Measurements from ENCODE around the gene PIAS1.
A peak's percentile ranks its signal among the peaks of the same experiment; 100 is the strongest.
"Not testable (repeated sequence)": the region's sequence is repeated elsewhere in the genome, so short reads cannot be mapped to it uniquely, and the experiment has no call there.

The PIAS1 gene

DNA sequence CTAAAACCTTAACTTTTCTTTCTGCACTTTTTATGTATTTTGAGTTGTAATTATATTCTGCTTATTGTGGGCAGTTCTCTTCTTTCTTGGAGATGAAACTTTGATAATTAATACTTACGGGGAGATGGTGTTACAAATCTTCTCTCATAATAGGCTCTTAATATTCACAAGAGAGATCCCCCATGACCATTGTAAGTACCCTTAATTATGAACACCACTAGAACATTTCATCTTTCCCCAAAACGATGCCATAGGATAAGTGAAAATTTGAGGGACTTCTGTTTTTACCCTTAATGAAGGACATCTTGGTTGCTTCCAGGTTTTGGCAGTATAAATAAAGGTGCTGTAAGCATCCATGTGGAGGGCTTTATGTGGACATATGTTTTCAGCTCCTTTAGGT is 60.7 kb downstream of the PIAS1 start:
- no peak for DNase-seq (ENCODE audit: low spot score)

DNA sequence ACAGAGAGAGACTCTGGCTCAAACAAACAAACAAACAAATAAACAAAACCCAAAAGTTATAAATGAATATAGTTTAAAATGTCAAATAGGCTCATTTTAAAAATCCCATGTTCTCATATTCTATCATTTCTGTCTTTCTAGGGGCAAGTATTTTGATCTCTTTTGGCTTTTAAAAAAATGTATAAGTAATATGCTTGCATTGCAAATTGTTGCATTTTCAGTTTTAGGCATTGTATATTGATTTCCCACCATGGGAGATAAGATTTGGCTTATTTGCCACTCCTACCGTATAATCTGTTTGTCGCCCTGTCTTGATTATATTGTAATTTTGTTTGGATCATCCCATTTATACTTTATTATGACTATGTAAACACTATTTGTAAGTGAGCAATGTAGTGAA is 70.6 kb downstream of the PIAS1 start:
- no peak for DNase-seq (ENCODE audit: low spot score)

DNA sequence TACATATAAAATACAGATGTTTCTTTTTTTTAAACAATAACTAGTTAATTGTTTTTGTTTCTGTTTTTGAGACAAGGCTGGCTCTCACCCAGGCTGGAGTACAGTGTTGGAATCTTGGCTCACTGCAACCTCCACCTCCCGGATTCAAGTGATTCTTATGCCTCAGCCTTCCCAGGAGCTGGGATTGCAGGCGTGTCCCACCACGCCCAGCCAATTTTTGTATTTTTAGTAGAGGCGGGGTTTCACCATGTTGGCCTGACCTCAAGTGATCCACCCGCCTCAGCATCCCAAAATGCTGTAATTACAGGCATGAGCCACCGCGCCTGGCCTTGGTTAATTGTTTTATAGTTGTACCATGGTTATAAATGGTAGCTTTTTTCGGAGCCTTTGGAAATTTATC is 72.3 kb downstream of the PIAS1 start:
- DNase-seq (ENCODE audit: low spot score) = no peak

DNA sequence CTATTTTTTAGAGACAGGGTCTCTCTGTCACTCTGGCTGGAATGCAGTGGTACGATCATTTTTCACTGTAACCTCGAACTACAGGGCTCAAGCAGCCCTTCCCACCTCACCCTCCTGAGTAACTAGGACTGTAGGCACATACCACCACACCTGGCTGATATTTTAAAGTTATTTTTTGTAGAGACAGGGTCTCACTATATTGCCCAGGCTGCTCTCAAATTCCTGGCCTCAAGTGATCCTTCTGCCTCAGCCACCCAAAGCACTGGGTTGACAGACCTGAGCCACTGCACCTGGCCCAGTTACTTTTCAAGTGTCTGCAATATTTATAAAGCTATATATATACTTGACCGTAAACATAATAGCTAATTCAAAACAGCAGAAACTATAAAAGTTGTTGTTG is 75.0 kb downstream of the PIAS1 start:
- no peak for DNase-seq (ENCODE audit: low spot score)

DNA sequence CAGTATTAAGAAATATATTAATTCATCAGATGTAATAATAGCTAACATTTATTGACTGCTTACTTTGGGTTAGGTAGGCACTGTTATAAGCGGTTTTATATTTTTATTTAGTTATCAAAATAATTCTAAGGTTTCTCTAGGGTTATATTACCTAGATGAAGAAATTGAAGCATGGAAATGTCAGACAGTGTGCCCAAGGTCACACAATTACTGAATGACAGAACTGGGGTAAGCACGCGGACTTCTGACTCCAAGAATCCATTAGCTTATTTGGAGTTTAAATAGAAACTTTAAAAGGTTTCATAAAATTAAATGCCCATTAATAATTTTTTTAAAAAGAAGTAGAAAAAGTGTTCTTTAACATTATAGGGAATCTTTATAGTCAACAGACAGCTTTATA is 76.7 kb downstream of the PIAS1 start:
- DNase-seq (ENCODE audit: low spot score) = no peak

DNA sequence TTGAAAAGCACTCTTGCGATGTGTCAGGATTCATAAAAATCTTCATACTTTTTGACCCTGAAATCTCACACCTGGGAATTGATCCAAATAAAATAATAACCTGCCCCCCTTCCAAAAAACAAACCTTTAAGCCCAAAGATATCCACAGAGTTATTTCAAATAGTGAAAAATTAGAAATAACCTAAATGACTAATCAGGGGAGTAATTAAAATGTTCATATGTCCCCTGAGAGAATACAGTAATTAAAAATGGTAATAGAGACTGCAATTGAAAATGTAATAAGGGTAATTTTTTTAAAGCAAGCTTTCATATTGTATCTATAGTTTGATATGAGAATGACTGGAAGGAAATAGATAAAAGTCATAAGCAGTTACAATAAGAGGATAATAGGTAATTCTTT is 83.0 kb downstream of the PIAS1 start:
- no peak for DNase-seq (ENCODE audit: low spot score)

DNA sequence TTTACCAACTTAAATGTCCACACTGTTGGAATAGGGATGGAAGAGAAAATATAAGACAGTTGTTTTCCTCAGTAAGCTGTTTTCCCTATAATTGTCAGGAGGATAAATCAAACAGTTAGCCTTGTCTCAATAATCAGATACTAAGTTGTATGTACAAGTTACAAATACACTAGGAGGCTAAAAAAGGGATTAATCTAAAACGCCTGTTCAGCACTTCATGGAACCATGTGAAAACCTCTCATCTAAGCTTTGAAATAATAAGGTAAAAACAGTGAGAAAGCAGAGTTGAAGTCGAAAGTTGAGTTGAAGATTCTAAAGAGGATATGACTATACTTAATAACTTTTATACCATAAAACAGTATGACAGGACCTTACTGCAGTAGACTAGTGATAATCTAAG is 89.0 kb downstream of the PIAS1 start:
- DNase-seq (ENCODE audit: low spot score) = no peak

DNA sequence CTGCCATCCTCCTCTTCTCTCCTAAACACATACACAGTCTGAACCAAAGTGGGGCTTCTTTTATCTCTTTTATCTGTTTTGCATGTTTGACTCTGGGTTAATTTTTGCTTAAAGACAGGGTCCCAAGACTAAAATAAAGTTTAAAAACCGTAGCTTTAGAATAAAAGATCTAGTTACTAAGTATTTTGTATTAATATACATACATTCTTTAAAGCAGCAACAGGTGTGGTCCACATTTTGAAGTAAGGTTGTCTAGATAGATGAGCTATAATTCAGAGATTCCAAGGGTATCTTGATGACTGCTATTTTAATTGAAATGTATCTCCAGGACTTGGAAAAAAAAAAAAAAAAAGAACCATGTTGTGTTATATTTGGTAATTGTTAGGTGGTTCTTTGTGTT is 89.7 kb downstream of the PIAS1 start:
- no peak for DNase-seq (ENCODE audit: low spot score)

DNA sequence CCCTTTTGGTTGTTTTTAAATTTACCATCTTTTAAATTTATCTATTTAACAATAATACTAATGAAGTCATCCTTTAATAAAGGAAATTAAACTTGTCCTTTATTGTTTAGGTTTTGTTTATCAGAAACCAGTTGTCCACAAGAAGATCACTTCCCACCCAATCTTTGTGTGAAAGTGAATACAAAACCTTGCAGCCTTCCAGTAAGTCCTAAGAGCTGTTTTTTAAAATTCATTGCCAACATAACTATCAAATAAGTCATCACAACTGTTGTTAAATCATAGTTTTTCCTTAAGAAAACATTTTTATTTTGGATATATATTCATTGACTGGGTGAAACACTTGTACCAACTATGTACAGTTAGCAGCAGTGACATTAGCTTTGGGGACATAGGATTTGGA is 91.6 kb downstream of the PIAS1 start:
- no peak for DNase-seq (ENCODE audit: low spot score)

DNA sequence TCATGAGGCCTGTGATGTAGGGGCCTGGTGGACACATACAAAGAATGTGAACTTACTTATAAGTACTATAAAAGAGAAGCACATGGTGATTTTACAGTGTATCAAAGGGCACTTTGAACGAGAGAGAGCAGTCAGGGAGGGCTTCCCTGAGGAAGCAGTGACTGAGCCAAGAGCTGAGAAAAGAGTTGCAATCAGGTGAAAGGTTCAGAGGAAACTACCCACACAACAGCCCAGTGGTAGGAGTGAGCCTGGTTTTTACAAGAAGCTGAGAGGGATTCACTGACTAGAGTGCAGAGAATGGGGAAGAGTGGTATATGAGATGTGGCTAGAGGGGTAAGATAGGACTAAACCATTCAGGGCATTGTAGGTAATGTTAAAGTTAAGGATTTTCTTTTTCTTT is 93.9 kb downstream of the PIAS1 start:
- no peak for DNase-seq (ENCODE audit: low spot score)

DNA sequence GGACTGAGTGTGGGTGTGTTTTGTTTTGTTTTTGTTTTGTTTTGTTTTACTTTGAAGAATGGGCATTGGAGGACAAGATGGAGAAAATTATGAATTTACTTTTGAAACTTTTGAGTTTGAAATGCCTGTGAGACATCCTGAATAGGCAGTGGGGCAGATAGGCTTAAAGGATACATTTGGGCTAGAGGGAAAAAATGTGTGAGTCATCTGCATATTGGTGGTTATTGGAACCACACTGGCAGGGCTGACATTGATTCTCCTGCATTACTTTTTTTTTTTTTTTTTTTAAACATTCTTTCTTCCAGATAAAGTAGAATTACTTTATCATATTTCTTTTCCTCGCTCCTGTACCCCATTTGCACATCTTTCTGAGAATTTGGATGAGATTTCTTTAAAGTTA is 94.9 kb downstream of the PIAS1 start:
- DNase-seq (ENCODE audit: low spot score) = no peak

DNA sequence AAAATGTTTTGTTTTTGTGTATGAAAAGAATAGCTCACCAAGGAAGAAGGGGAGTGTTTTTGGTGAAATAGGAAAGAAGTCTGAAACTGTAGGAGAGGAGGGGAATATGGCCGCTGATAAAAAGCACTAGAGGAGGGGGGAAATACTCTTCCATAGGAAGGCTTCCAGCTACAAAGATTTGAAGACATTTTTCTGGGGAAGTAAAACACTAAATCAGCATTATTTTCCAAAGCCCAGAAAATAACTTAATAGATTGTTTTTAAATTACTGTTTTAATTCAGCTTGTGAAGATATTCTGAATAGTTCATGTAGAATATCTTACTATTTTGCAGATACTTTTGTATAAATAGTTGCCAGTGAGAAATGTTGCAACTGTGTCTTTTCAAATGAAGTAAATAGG is 96.1 kb downstream of the PIAS1 start:
- DNase-seq (ENCODE audit: low spot score) = no peak

DNA sequence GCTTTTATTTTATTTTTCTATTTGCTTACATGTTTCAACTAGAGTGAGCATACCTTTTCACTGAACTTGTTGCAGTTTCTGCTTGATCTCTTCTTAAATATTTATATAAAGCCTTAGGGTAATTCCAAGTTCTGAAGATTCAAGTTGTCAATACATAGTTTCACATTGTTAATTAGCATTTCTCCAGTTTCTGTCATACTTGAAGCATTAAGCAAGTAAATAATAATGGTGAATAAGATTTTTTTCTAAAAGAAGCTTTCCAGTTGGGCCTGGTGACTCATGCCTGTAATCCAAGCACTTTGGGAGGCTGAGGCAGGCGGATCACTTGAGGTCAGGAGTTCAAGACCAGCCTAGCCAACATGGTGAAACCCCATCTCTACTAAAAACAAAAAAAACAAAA is 97.2 kb downstream of the PIAS1 start:
- DNase-seq (ENCODE audit: low spot score) = no peak

DNA sequence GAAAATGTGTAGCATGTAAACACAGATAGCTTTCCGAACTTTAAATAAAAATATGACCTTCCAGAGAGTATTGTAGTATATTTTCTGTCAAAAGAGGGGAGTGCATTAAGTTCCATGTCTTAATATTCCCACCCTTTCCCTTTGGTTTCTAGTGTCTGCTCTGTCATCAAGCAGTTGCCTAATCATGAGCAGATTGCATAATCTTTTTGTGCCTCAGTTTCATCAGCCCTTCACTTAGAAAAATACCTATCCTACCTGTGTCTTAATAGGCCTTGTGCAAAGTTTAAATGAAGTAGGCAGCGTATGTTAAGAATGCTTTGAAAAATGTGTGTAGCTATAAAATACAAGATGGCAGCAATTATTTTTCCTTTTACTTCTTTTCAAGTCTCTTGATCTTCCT is 98.2 kb downstream of the PIAS1 start:
- DNase-seq (ENCODE audit: low spot score) = no peak

DNA sequence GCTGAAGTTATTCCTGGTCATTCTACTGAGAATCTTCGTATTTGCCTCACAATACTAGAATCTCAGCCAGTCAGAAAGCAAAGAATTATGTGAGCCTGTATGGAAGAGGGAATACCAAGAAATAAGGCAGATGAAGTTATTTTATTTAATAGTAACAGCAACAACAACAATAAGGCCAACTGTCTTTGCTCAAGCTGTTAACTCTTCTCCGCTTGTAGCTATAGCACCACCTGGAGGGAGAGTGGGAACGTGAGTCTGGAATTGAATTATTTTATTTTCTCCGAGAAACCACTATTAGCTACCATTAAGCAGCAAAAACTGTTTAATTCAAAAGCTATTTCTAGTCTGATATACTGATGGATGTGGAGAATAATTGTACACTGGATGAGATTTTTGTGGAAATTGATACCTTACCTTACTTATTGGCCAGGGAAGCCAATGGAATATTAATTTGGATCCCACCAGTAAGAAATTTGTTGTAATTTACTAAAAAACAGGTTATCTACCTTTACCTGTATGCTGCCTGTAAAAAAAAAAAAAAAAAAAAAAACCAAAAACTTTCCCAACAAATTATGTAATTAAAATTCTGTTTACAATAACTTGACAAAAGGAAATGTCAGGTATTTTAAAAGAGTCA is 100.9 kb downstream of the PIAS1 start:
- DNase-seq (ENCODE audit: low spot score) = peak; percentile 4

DNA sequence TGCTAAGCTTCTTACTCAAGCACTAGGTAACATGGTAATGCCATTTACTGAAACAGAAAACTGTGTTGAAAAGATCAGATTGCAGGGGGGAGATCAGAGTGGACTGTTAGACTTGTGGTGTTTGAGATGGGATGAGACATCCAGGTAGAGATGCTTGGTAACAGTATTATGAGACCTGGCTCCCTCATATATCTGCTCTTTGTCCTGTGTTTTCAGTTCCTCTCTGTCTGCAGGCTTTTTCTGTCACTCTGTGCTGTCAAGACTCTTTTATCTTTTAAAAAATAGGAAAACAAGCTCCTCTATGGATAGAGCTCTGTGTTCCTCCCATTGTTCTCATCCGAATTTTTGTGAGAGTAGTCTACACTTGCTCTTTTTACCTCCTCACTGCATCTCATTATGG is 103.0 kb downstream of the PIAS1 start:
- no peak for DNase-seq (ENCODE audit: low spot score)

DNA sequence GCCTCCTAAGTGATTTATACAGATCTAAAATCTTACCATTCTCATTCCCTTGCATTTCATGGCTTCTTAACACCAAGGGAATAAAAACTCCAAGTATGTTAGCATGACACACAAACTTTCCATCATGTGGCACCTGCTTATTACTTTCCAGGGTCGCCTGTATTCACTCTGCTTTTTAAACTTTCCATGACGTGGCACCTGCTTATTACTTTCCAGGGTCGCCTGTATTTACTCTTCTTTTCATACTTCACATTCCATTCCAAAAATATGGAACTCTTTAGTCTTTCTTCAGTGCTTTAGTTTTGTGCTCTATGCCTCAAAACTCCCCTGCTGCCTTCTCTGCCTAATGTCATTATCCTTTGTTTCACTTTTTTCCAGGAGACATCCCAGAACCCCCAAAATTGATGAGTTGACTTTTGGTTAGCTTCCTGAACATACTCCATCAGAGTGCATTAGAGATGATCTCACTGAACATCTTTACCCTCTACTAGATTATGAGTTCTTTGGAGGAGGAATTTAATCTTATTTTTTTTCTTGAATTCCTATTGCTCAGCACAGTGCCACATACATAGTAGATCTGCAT is 104.0 kb downstream of the PIAS1 start:
- no peak for DNase-seq (ENCODE audit: low spot score)

DNA sequence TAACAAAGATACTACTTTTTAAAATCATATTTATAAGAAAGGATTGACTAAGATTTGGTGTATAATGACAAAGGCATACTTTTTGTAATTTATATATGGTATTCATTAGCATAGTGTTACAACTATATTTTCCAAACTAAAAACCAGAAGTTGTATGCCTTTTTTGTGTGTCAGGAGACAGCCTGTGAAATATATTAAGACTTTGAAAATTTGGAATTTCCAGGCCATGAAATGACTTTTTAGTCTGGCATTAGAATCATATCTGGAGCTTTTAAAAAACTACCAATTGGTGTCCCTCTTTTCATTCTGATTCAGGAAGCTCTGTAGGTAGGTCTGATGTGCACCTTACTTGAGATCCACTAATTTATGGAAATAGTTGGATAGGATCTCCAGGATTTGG is 109.1 kb downstream of the PIAS1 start:
- no peak for DNase-seq (ENCODE audit: low spot score)

DNA sequence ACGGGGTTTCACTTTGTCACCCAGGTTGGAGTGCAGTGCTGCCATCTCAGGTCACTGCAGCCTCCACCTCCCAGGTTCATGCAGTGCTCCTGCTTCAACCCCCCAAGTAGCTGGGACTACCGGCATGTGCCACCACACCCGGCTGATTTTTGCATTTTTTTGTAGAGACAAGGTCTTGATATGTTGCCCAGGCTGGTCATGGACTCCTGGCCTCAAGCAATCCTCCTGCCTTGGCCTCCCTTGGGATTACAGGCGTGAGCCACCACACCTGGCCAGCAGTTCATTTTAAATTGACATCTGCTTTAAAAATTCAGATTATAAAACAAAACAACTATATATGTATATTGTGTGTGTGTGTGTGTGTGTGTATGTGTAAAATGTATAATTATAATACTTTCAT is 112.7 kb downstream of the PIAS1 start:
- no peak for DNase-seq (ENCODE audit: low spot score)

DNA sequence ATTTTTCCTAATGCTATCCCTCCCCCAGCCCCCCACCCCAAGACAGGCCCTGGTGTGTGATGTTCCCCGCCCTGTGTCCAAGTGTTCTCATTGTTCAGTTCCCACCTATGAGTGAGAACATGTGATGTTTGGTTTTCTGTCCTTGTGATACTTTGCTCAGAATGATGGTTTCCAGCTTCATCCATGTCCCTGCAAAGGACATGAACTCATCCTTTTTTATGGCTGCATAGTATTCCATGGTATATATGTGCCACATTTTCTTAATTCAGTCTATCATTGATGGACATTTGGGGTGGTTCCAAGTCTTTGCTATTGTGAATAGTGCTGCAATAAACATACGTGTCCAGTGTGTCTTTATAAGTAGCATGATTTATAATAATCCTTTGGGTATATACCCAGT is 117.9 kb downstream of the PIAS1 start:
- DNase-seq (ENCODE audit: low spot score) = not testable (repeated sequence)

DNA sequence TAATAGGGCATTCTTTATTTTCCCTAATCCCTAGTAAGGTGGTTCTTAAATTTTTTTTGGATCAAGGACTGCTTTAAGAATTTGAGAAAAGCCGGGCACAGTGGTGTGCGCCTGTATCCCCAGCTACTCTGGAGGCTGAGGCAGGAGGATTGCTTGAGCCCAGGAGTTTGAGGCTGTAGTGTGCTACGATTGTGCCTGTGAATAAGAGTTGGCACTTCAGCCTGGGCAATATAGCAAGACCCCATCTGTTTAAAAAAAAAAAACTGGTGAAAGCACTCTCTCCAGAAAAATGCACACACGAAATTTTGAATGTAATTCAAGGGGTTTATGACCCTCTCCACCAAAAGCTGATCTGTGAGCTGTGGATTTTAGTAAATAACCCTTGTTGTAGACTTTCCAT is 119.0 kb downstream of the PIAS1 start:
- DNase-seq (ENCODE audit: low spot score) = no peak

DNA sequence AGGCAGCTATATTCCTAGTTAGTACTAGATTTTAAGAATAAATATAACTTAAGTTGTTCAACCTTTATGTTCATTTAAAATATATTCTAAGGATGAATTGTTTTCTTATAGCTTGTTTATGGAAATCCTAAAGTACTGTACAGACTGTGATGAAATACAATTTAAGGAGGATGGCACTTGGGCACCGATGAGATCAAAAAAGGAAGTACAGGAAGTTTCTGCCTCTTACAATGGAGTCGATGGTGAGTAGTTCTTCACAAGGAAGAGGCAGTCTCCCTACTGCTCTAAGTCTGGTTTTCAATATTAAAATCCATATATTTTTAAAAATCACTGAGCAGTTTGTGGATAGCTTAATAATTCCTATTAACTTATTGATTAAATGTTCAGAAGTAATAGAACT is 121.4 kb downstream of the PIAS1 start:
- no peak for DNase-seq (ENCODE audit: low spot score)

DNA sequence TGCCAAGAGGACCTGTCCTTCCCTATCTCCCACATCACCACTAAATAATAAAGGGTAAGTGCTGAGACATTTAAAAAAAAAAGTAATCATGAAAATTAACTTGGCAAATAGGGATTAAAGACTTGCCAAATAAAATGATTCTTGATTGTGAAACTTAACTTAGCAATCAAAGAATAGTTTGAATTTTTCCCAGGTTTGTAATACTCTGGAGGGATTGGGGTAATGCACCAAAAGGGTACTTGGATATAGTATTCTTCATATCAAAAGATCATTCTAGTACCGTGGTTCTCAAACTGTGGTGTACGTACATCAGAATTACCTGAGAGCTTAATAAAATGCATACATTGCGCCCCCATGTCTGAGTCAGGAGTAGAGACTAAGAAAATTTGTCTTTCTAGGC is 122.5 kb downstream of the PIAS1 start:
- DNase-seq (ENCODE audit: low spot score) = no peak

DNA sequence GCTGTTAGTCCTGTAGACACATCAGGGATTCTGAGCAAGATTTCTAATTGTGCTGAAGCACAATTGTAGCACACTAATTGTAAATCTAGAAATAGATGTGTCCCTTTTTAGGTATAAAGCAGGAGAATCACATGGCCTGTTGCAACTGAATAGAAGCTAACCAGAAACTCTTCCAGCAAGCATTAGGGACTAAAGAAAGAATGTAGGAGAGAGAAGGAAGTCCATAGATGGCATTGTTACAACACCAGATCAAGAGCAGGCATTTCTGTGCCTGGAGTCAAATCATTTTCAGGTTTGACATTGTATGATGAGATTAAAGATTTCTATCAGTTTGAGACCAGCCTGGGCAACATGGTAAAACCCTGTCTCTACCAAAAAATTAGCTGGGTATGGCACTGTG is 123.6 kb downstream of the PIAS1 start:
- no peak for DNase-seq (ENCODE audit: low spot score)
